Esophagus muscularis mucosa (tissue), 4 donors: ENCODE results near the gene OAT. TPM values are rescaled to one million over a fixed set of nuclear protein-coding genes. Genes with fewer than 3 reads are reported as not detected.
"Not testable (repeated sequence)": the region's sequence is repeated elsewhere in the genome, so short reads cannot be mapped to it uniquely, and the experiment has no call there.

ENCODE experiments used
- DNase-seq: peaks from one replicate; pipeline ENCODE4 v3.0.0-alpha.2; 2017; ENCODE audit errors: extremely low spot score
- H3K27ac ChIP-seq, 4 donors: fragments of 200-600 bp; sonication (generic); replicated peaks in 1 of 4; 1 replicate in 3 of 4; 2 replicates in 1 of 4; pipeline ENCODE4 v1.5.1; 2016 to 2019; ENCODE audit warnings: mild to moderate bottlenecking in 1 of 4
- H3K27me3 ChIP-seq, 4 donors: fragments of 200-600 bp; sonication (generic); one replicate each; pipeline versions ENCODE4 v1.5.1 to v1.6.0; 2016 to 2019
- H3K36me3 ChIP-seq, 4 donors: fragments of 200-600 bp; sonication (generic); one replicate each; pipeline ENCODE4 v1.5.1; 2016 to 2019
- H3K4me1 ChIP-seq, 4 donors: fragments of 200-600 bp; sonication (generic); one replicate each; pipeline ENCODE4 v1.5.1; 2016 to 2019
- H3K4me3 ChIP-seq, 4 donors: fragments of 200-600 bp; sonication (generic); 1 replicate in 2 of 4; 2 replicates in 2 of 4; pipeline ENCODE4 v1.5.1; 2016 to 2019; ENCODE audit warnings: mild to moderate bottlenecking in 4 of 4, moderate library complexity in 1 of 4
- H3K9me3 ChIP-seq, 4 donors: fragments of 200-600 bp; sonication (generic); 1 replicate in 3 of 4; 2 replicates in 1 of 4; pipeline ENCODE4 v1.5.1; 2016 to 2019
- EP300 ChIP-seq: sonication (generic); formaldehyde crosslinking; IDR thresholded peaks from one replicate; pipeline ENCODE4 v1.6.1; 2017; ENCODE audit warnings: antibody characterized with exemption
- POLR2A ChIP-seq: fragments of 450-650 bp; IDR thresholded peaks from one replicate; pipeline ENCODE4 v1.6.1; 2017; ENCODE audit warnings: antibody characterized with exemption, moderate library complexity, mild to moderate bottlenecking, low read depth
- POLR2AphosphoS5 ChIP-seq, 2 donors: sonication (generic); formaldehyde crosslinking; IDR thresholded peaks; one replicate each; pipeline ENCODE4 v1.6.1; 2017; ENCODE audit warnings: antibody characterized with exemption in 2 of 2
- WGBS: methylation state at CpG from one replicate; pipeline ENCODE4 v1.1.5; 2018; 5-methylcytosine and 5-hydroxymethylcytosine counted together
- intact Hi-C: fragments of 100-400 bp; cut with DNase I; formaldehyde crosslinking; loops from one replicate; pipeline ENCODE4 v1.15.1; 2023
- total RNA-seq, 4 donors: library from RNA; depleted of rRNA; stranded (reverse); fragments of >200 nt; gene quantifications; one replicate each; pipeline versions ENCODE4 v1.1.0 to v1.2.1, GENCODE V29; 2016
- TF ChIP-seq, protein P1 (sequence below), 3 experiments: fragments of 200-600 bp in 2 of 3; fragments of 450-650 bp in 1 of 3; sonication (generic) in 2 of 3; IDR thresholded peaks; one replicate each; pipeline ENCODE4 v1.5.1; 2017 to 2019; ENCODE audit warnings: antibody characterized with exemption in 3 of 3, mild to moderate bottlenecking in 2 of 3, moderate library complexity in 1 of 3

OAT gene
- total RNA-seq, 4 donors from 2014 or later: 98.8 to 169 (median 143) TPM

DNA sequence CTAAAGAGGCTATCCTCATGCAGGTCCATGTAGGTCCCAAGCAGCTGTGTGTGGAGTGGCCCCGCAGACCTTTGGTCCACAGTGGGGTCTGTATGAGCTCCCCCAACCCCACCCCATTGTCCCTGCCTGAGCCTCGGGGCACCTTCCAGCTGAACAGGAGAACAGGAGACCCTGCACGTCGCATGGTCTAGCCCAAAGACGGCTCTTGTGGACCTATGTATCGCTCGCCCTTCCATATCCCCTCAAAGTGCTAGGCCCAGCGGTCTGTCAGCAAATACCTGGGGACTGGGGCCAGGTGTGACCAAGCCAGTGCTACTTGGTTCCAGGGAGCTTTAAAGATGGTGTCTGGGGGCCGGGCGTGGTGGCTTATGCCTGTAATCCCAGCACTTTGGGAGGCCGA, 43.0 kb downstream of the OAT start:
- Histone ChIP-seq H3K27ac (no peak overlapping the region), H3K27me3 (no peaks in the 10 kb centered on the region), H3K4me1 (no peaks in the 10 kb centered on the region), H3K36me3 (no peaks in the 10 kb centered on the region), H3K9me3 (no peaks in the 10 kb centered on the region), H3K4me3 (no peak overlapping the region)
- DNase-seq: no peak
- TF ChIP-seq POLR2AphosphoS5 (IDR thresholded peaks at IDR 0.05) (no peak), EP300 (no peak), POLR2A (no peak)
- TF ChIP-seq, protein P1, sequence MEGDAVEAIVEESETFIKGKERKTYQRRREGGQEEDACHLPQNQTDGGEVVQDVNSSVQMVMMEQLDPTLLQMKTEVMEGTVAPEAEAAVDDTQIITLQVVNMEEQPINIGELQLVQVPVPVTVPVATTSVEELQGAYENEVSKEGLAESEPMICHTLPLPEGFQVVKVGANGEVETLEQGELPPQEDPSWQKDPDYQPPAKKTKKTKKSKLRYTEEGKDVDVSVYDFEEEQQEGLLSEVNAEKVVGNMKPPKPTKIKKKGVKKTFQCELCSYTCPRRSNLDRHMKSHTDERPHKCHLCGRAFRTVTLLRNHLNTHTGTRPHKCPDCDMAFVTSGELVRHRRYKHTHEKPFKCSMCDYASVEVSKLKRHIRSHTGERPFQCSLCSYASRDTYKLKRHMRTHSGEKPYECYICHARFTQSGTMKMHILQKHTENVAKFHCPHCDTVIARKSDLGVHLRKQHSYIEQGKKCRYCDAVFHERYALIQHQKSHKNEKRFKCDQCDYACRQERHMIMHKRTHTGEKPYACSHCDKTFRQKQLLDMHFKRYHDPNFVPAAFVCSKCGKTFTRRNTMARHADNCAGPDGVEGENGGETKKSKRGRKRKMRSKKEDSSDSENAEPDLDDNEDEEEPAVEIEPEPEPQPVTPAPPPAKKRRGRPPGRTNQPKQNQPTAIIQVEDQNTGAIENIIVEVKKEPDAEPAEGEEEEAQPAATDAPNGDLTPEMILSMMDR (IDR thresholded peaks at IDR 0.05): no peak
- 94% methylated on average over 11 of the region's 11 CpGs for WGBS
- intact Hi-C loops: no loop called here

DNA sequence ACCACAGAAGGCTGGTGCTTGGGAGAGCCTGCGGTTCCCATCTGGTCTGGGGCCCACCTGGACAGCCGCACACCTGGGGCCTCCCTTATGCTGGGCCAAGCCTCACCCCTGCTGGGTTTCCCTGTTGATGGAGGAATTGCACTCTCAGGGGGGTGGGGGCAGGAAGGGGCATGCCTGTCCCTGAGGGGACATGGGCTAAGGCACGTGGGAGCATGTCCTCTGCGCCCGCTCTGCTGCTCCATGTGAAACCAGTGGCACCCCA, 43.4 kb downstream of the OAT start:
- H3K36me3 ChIP-seq: no peaks in the 10 kb centered on the region
- H3K4me1 ChIP-seq: no peaks in the 10 kb centered on the region
- WGBS: no CpG with 5 or more reads among the region's 5 CpGs
- TF ChIP-seq EP300 (no peak), POLR2AphosphoS5 (IDR thresholded peaks at IDR 0.05) (no peak), POLR2A (no peak)
- TF ChIP-seq, protein P1 (IDR thresholded peaks at IDR 0.05): no peak
- H3K4me3 ChIP-seq: no peak overlapping the region
- no peak for DNase-seq
- H3K27me3 ChIP-seq: no peaks in the 10 kb centered on the region
- intact Hi-C loops: no loop called here
- H3K27ac ChIP-seq: no peak overlapping the region
- H3K9me3 ChIP-seq: no peaks in the 10 kb centered on the region

DNA sequence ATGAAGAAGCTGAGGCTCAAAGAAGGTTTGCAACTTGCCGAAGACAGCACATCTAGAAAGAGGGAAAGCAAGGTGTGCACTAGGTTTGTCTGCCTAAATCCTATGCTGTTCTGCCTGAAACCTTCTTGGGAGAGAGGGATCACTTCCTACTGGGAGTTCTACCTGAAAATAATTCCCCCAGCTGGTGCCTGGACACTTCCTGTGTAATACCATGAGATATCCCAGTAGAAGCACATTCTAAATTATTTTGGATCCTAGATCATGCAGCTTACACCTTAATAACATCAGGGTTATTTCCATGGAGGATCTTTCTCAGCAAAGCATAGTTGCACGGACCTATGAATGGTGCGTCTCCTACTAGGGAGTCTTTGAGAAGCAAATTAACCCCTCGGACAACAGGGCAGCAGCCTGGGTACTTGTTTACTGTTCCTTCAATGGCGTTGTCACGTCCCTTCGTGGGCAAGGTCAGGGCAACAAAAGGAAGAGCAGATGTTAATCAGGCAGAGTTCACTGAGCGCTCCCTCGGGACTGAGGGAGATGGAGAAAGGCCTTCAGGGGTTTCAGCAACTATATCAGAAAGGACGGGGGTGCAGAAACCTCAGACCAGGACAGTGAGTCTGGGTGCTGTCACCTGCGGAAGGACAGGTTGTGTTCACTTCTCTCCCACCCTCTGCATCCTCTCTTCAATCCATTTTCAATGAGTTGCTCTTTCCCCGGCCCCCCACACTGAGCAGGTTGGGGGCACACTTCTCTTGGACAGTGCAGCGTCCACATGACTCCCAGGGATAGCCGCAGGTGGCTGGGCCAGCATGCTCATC, 44.0 kb downstream of the OAT start:
- TF ChIP-seq POLR2A (no peak), POLR2AphosphoS5 (IDR thresholded peaks at IDR 0.05) (no peak)
- Histone ChIP-seq H3K36me3 (no peaks in the 10 kb centered on the region), H3K27ac (no peak overlapping the region), H3K27me3 (no peaks in the 10 kb centered on the region), H3K4me3 (no peak overlapping the region), H3K4me1 (no peaks in the 10 kb centered on the region), H3K9me3 (no peaks in the 10 kb centered on the region)
- no peak for DNase-seq
- 86% methylated on average over 14 of the region's 14 CpGs for WGBS
- intact Hi-C loops: no loop called here

DNA sequence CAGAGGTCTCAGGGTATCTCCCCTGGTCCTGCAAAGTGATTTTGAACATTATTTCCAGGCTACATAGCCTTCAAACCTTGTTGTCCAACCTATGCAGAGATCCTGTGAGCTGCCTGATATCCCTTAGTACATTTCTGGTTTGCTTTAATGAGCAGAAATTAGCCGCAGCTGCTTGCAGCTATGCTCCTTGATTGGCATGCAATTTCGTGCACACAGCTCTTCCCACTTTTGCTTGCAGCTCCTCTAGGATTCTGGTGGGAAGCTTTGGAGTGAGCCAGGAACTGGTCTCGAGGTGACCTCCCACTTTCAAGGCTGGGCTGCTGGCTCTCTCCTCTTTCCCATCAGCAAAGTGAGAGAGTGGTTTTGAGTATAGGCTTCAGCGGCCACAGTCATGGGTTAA, 45.8 kb downstream of the OAT start:
- no peaks in the 10 kb centered on the region for H3K9me3 ChIP-seq
- DNase-seq: no peak
- TF ChIP-seq POLR2AphosphoS5 (IDR thresholded peaks at IDR 0.05) (no peak), EP300 (no peak), POLR2A (no peak)
- intact Hi-C loops: no loop called here
- no peak overlapping the region for H3K4me3 ChIP-seq
- WGBS: 87% methylated on average over 4 of the region's 4 CpGs
- no peaks in the 10 kb centered on the region for H3K4me1 ChIP-seq
- H3K36me3 ChIP-seq: no peaks in the 10 kb centered on the region
- H3K27me3 ChIP-seq: no peaks in the 10 kb centered on the region
- no peak overlapping the region for H3K27ac ChIP-seq

DNA sequence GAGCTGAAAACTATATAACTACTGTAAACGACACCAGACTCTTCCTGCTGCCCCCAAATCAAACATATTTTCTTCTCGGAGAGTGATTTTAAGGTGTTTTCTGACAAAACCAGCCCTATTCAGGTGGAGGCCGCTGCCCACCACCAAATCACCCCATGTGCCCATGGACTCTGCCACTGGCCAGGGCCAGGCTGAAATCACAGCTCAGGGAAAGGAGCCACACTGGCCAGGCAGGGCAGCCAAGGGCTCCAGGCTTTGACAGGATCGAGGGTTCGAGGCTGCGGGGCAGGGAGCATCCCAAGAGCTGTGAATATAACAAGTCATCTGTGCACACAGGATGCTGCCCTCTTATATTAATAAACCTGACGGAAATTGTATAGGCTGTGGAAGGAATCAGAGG, 48.3 kb downstream of the OAT start:
- WGBS: 77% methylated on average over 7 of the region's 7 CpGs
- Histone ChIP-seq H3K36me3 (no peaks in the 10 kb centered on the region), H3K9me3 (no peaks in the 10 kb centered on the region), H3K27ac (no peak overlapping the region), H3K4me3 (no peak overlapping the region), H3K4me1 (no peaks in the 10 kb centered on the region), H3K27me3 (no peaks in the 10 kb centered on the region)
- no peak for DNase-seq
- TF ChIP-seq POLR2A: no peak
- TF ChIP-seq POLR2AphosphoS5 (IDR thresholded peaks at IDR 0.05): no peak
- TF ChIP-seq, protein P1 (IDR thresholded peaks at IDR 0.05): no peak
- TF ChIP-seq EP300: no peak
- intact Hi-C loops: no loop called here

DNA sequence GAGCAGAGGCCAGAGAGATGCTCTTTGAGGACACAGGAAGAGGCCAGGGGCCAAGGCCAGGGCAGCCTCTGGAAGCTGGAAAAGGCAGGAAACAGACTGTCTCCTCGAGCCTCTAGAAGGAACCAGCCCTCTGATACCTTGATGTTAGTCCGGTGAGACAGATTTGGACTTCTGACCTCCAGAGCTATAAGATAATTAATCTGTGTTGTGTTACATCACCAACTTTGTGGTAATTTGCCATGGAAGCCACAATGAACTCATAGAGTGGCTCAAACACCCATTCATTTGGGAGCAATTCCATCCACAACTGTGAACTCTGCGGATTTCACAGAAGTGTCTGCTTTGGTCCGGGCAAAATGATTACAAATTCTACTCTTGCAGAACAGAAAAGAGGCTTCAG, 48.7 kb downstream of the OAT start:
- 87% methylated on average over 4 of the region's 4 CpGs for WGBS
- Histone ChIP-seq H3K27me3 (no peaks in the 10 kb centered on the region), H3K4me1 (no peaks in the 10 kb centered on the region), H3K36me3 (no peaks in the 10 kb centered on the region), H3K27ac (no peak overlapping the region), H3K9me3 (no peaks in the 10 kb centered on the region), H3K4me3 (no peak overlapping the region)
- intact Hi-C loops: no loop called here
- TF ChIP-seq EP300: no peak
- no peak for TF ChIP-seq POLR2AphosphoS5 (IDR thresholded peaks at IDR 0.05)
- TF ChIP-seq POLR2A: no peak
- TF ChIP-seq, protein P1 (IDR thresholded peaks at IDR 0.05): no peak
- no peak for DNase-seq

DNA sequence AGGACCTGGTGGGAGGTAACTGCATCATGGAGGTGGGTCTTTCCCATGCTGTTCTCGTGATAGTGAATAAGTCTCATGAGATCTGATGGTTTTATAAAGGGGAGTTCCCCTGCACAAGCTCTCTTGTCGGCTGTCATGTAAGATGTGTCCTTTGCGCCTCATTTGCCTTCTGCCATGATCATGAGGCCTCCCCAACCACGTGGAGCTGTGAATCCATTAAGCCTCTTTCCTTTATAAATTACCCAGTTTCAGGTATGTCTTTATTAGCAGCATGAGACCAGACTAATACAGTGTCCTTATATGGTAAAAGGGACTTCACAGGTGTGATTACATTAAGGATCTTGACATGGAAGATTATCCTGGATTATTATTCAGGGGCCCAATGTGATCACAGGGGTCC, 49.2 kb downstream of the OAT start:
- intact Hi-C loops: not testable (repeated sequence)

More for the DNA sequence above, 49.2 kb downstream of the OAT start:
- not testable (repeated sequence) for H3K27me3 ChIP-seq, H3K9me3 ChIP-seq, DNase-seq, H3K27ac ChIP-seq, H3K4me1 ChIP-seq, H3K36me3 ChIP-seq, H3K4me3 ChIP-seq
- WGBS: 60% methylated on average over 4 of the region's 4 CpGs
